NOMO-1 (cell line): ENCODE results near the gene CD96.
"Not testable (repeated sequence)": the region's sequence is repeated elsewhere in the genome, so short reads cannot be mapped to it uniquely, and the experiment has no call there.

Experiments
- DNase-seq, 2 experiments: peaks; one replicate each; lab custom pipeline; 2025; ENCODE audit not compliant: unreplicated experiment in 2 of 2; lab: John Stamatoyannopoulos, UW

The CD96 gene

DNA sequence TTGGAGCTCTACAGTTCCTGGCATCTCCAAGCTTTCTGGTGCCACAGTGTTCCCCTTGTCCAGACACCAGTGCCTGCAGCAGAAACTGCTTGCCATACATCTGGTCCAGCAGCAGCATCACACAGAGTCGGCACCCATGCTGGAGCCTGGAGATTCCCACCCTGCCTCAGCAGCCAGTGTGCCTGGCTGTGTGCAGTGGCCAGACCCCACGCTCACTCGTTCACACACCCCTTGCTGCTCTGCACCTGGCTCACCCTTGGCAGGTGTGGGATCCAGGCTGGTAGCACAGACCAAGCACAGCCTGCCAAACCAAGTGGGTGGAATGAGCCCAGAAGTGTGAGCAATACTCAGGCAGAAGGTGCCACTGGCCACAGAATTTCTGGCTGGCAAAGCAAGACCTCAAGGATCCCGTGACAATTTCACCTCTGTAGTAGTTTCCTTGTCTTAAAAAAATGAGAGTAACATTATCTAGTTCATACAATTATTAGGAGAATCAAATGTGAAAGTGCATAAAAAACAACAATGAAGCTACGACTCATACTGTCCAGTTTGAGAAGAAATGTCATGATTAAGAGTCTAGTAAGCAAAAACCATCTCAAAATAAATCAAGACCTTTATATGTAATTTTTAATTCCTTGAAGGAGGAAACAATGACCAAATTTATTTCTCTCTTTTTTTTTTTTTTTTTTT, 76.1 kb downstream of the CD96 start:
- no peak for DNase-seq

- DNase-seq = no peak
Observed at GRCh38 chr3:111618945-111619344, 76.9 kb downstream of the CD96 start.

DNA sequence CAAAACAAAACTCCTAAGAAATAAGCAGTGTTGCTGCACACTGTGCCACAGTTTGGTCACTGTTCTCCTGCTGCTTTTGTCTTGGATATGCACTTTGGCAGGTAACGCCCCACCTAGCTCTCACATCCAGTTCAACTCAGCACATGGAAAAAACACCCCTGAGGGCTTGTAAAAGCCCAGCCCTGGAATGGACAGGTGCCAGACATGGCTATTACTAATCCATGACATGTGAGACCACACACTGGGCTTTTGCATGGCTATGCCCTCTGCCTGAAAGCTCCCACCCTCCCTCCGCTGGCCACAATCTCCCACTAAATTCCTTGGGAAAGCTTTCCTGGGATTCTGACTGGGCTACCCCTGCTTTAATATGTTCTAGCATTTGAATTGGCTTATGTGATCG, 77.8 kb downstream of the CD96 start:
- no peak for DNase-seq

GRCh38 chr3:111621535-111621934, 79.5 kb downstream of the CD96 start:
- no peak for DNase-seq

DNA sequence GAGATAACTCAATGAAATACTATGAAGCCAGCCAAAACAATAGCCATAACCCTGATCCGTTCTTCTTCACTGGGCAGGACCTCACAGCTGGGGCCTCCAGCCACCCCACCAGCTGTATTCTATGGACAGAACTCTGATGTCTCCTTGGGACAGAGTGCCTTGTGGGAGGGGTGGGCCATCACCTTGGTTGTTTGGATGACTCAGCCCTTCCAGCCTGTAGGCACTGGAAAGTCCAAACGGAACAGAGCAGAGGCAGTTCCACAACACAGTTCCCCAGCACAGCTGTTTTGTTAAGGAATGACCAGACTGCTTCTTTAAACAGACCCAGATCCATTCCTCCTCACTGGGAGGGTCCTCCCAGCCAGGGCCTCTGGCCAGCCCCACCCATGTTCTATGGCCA, 85.1 kb downstream of the CD96 start:
- DNase-seq = no peak

GRCh38 chr3:111629018-111629417, 87.0 kb downstream of the CD96 start:
- not testable (repeated sequence) for DNase-seq

- not testable (repeated sequence) for DNase-seq
Observed at GRCh38 chr3:111630638-111631037, 88.6 kb downstream of the CD96 start.

DNA sequence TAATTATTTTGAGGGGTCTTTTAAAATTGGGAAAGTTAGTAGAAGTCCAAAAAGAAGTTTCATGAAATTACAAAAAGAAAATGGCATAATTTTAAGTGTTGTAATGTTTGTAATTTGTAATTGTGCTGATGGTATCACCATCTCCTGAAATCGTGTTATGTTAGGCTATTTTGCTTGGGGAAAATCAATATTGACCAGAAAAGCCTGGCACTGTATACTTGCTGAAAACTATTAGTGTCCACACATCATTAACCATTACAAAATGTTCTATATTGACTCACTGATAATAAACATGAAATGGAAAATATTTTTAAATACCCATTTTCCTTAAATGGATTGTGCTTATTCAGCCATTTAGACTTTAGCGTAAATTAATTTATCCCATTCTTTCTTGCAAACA, 93.4 kb downstream of the CD96 start:
- DNase-seq = no peak

GRCh38 chr3:111636366-111636885, 94.4 kb downstream of the CD96 start:
- no peak for DNase-seq

DNA sequence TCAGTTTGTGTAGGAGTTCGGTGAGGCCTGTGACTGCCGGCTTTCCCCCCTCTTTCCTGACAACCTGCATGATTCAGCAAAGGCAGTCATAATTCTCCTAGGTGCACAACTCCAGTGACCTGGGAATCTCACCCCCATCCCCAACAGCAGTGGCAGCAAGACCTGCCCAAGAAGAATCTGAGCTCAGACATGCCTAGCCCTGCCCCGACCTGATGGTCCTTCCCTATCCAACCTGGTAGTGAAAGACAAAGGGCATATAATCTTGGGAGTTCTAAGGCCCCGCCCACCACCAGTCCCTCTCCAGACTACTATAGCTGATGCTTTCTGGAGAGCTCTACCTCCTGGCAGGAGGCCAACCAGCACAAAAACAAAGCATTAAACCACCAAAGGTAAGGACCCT, 97.3 kb downstream of the CD96 start:
- DNase-seq = no peak

DNA sequence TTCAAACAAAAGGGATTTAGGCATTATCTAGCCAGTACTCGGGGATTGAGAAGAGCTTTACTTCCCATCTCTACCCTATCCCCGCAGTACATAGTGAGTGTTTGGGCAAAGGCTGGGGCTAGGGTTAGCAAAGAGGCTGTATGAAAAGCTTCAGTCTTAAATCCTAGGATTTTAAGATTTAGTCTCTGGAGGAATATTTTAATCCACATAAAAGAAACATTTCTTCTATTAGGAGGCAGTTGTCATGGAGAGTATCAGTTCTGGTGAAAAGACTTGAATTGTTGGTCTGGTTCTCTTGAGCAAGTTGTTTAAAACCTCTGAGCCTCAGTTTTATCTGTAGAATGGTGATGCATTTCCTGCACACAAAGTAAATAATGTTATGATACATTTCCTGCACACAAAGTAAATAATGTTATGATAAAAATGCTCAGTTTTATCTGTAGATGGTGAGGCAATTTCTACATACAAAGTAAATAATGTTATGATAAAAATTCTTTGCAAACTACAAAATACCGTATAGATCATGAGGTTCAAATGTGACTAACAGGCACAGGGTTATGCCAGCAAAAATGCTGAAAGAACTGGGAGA, 107.1 kb downstream of the CD96 start:
- no peak for DNase-seq

GRCh38 chr3:111650378-111651275, 108.6 kb downstream of the CD96 start:
- DNase-seq = no peak

- no peak for DNase-seq
Observed at GRCh38 chr3:111652492-111653180, 110.6 kb downstream of the CD96 start.

- peak; percentile 40 to 64 for DNase-seq
Observed at GRCh38 chr3:111653766-111654165, 111.8 kb downstream of the CD96 start.

DNA sequence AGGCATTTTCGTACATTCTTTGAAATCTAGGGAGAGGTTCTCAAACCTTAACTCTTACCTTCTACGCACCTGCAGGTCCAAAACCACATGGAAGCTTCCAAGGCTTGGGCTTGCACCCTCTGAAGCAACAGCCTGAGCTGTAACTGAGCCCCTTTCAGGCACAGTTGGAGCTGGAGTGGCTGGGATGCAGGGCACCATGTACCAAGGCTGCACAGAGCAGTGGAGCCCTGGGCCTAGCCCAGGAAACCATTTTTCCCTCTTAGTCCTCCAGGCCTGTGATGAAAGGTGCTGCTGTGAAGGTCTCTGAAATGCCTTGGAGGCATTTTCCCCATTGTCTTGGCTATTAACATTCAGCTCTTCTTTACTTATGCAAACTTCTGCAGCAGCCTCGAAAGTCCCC, 120.0 kb downstream of the CD96 start:
- DNase-seq = no peak

GRCh38 chr3:111662907-111663306, 120.9 kb downstream of the CD96 start:
- peak in 1 of 2 experiments; percentile 35 for DNase-seq

- no peak for DNase-seq
Observed at GRCh38 chr3:111666041-111666735, 124.2 kb downstream of the CD96 start.

- DNase-seq = no peak
Observed at GRCh38 chr3:111667170-111667569, 125.2 kb downstream of the CD96 start.

- DNase-seq = peak; percentile 88 to 99
Observed at GRCh38 chr3:111667621-111668239, 125.7 kb downstream of the CD96 start.

GRCh38 chr3:111668326-111668725, 126.3 kb downstream of the CD96 start:
- DNase-seq = no peak
